ENCODE measurements around the gene NECAB3.

Gene NECAB3

GRCh38 chr20:33693741-33694638 is 19.8 kb upstream of the NECAB3 start:
- Histone ChIP-seq H3K9me3 (no peaks in the 10 kb centered on the region), H3K4me3 (ENCODE audit: low read depth in 1 of 2, low read length in 1 of 2) (no peak overlapping the region), H3K27me3 (no peaks in the 10 kb centered on the region), H3K4me1 (ENCODE audit: control insufficient read depth in 1 of 2, insufficient read depth in 1 of 2, low read depth in 1 of 2, low read length in 1 of 2) (no peaks in the 10 kb centered on the region), H3K36me3 (no peaks in the 10 kb centered on the region), H3K27ac (no peak overlapping the region)
- TF ChIP-seq CTCF (IDR thresholded peaks at IDR 0.05) = no peak

GRCh38 chr20:33693289-33693688 is 19.1 kb upstream of the NECAB3 start:
- Histone ChIP-seq H3K36me3 (no peaks in the 10 kb centered on the region), H3K27me3 (no peaks in the 10 kb centered on the region), H3K27ac (no peak overlapping the region), H3K4me1 (ENCODE audit: control insufficient read depth in 1 of 2, insufficient read depth in 1 of 2, low read depth in 1 of 2, low read length in 1 of 2) (no peaks in the 10 kb centered on the region), H3K4me3 (ENCODE audit: low read depth in 1 of 2, low read length in 1 of 2) (no peak overlapping the region), H3K9me3 (no peaks in the 10 kb centered on the region)
- TF ChIP-seq CTCF (IDR thresholded peaks at IDR 0.05) = no peak

GRCh38 chr20:33689973-33690372 is 15.7 kb upstream of the NECAB3 start:
- no peaks in the 10 kb centered on the region for H3K9me3 ChIP-seq
- H3K4me3 ChIP-seq (ENCODE audit: low read depth in 1 of 2, low read length in 1 of 2) = no peak overlapping the region
- H3K36me3 ChIP-seq = no peaks in the 10 kb centered on the region
- no peaks in the 10 kb centered on the region for H3K27me3 ChIP-seq
- peaks cover 14 to 16% of the 10 kb centered on the region in 2 experiments for H3K4me1 ChIP-seq (ENCODE audit: control insufficient read depth in 1 of 2, insufficient read depth in 1 of 2, low read depth in 1 of 2, low read length in 1 of 2)
- H3K27ac ChIP-seq = no peak overlapping the region
- TF ChIP-seq CTCF (IDR thresholded peaks at IDR 0.05) = no peak

- no peak overlapping the region for H3K4me3 ChIP-seq (ENCODE audit: low read depth in 1 of 2, low read length in 1 of 2)
- no peak for TF ChIP-seq CTCF (IDR thresholded peaks at IDR 0.05)
- peaks cover 18 to 21% of the 10 kb centered on the region in 2 experiments for H3K4me1 ChIP-seq (ENCODE audit: control insufficient read depth in 1 of 2, insufficient read depth in 1 of 2, low read depth in 1 of 2, low read length in 1 of 2)
- no peaks in the 10 kb centered on the region for H3K27me3 ChIP-seq
- H3K36me3 ChIP-seq = no peaks in the 10 kb centered on the region
- no peak overlapping the region for H3K27ac ChIP-seq
- H3K9me3 ChIP-seq = no peaks in the 10 kb centered on the region
Observed at GRCh38 chr20:33689493-33689892, 15.3 kb upstream of the NECAB3 start.

- H3K27ac ChIP-seq = no peak overlapping the region
- no peaks in the 10 kb centered on the region for H3K9me3 ChIP-seq
- H3K4me1 ChIP-seq (ENCODE audit: control insufficient read depth in 1 of 2, insufficient read depth in 1 of 2, low read depth in 1 of 2, low read length in 1 of 2) = peaks cover 18 to 22% of the 10 kb centered on the region in 2 experiments
- H3K36me3 ChIP-seq = no peaks in the 10 kb centered on the region
- no peaks in the 10 kb centered on the region for H3K27me3 ChIP-seq
- TF ChIP-seq CTCF (IDR thresholded peaks at IDR 0.05) = no peak
- H3K4me3 ChIP-seq (ENCODE audit: low read depth in 1 of 2, low read length in 1 of 2) = no peak overlapping the region
Observed at GRCh38 chr20:33688938-33689424, 14.8 kb upstream of the NECAB3 start.
